Measurements from ENCODE around the gene FAM78A.

FAM78A gene

DNA sequence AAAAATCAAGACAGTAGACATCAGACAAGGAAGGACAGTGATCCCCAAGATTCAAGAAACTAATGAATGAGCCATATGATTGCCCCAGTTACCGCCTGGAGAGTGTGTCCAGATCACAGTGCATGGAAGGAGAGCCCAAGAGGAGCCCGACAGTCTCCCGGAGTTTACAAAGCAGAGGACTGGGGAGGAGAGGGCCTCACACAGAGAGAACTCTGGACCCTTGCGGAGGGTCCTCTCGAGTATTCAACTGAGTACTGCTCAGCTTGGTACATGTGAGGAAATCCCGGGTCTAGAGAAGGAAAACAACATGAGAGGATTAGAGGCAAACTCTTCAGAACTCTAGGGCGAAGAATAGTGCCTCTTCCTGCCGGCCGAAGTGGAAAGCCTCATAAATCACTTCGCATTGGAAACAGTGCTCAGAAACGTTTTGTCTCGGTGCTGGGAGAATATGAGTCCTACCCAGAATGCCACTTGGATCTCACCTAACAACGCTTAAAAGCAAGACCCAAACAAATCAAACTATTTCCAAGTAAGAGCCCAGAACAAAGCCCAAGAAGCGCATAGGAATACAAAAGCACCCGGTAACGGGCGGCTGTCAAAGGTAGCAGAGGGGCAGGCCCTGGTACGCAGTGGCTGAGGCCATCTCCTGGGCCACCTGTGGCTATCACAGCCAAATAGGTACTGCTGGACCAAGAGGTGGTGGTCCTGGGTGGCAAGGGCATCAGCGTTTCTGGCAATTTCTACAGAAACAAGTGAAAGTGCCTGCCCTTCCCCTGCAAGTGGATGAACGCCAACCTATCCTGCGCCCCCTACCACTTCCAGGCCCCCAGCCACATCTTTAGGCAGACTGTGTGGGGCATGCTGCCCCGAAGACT lies 36.0 kb downstream of the FAM78A start:
- TF ChIP-seq, protein P1, sequence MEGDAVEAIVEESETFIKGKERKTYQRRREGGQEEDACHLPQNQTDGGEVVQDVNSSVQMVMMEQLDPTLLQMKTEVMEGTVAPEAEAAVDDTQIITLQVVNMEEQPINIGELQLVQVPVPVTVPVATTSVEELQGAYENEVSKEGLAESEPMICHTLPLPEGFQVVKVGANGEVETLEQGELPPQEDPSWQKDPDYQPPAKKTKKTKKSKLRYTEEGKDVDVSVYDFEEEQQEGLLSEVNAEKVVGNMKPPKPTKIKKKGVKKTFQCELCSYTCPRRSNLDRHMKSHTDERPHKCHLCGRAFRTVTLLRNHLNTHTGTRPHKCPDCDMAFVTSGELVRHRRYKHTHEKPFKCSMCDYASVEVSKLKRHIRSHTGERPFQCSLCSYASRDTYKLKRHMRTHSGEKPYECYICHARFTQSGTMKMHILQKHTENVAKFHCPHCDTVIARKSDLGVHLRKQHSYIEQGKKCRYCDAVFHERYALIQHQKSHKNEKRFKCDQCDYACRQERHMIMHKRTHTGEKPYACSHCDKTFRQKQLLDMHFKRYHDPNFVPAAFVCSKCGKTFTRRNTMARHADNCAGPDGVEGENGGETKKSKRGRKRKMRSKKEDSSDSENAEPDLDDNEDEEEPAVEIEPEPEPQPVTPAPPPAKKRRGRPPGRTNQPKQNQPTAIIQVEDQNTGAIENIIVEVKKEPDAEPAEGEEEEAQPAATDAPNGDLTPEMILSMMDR (IDR thresholded peaks at IDR 0.05; ENCODE audit: control extremely low read depth, extremely low read depth, low read depth, missing control alignments) = no peak
- ChIA-PET POLR2A (no interaction called here), CTCF (no interaction called here)
- DNase-seq (ENCODE audit: extremely low spot score) = no peak

DNA sequence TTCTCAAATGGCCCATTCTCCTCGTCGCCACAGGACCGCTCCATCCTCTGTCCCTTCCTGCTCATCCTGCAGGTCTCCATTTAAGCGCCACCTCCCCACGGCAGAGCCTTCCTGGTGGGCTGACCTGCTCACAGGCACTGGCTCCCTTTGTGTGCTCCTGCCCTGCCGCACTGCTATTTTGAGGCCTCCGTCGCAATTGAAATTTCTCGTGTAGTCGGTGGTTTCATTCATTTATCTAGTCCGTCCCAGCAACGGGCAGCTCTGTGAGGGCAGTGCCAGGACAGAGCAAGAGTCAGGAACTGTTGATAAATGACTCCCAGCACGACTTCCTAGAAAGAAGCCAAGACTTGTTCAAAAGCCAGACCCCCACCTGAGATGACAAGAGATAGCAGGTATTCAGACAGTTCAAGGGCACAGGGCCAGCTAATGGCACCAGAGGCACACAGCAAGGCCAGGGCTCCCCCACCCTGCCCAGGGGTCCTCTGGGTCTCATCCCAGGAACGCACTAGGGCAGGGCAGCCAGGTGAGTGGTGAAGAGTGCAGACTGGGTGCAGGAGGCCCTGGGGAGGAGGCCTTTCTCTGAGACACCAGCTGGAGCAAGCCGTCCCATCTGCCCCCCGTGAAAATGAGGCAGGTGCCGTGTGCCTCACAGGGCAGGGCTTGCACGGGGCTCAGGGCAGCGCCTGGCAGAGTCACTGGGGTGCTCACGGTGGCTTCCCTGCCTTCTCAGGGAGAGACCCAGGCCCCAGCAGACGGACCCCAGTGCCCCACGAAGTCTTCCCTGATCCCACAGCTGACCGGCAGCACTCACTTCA lies 36.9 kb downstream of the FAM78A start:
- ChIA-PET CTCF (interaction anchor here (2.4 kb wide), 1 partner anchor 9 kb away, joined by 8 read pairs; no protein-coding TSS in a partner anchor), POLR2A (no interaction called here)
- no peak for DNase-seq (ENCODE audit: extremely low spot score)
- TF ChIP-seq, protein P1 (IDR thresholded peaks at IDR 0.05; ENCODE audit: control extremely low read depth, extremely low read depth, low read depth, missing control alignments) = no peak

DNA sequence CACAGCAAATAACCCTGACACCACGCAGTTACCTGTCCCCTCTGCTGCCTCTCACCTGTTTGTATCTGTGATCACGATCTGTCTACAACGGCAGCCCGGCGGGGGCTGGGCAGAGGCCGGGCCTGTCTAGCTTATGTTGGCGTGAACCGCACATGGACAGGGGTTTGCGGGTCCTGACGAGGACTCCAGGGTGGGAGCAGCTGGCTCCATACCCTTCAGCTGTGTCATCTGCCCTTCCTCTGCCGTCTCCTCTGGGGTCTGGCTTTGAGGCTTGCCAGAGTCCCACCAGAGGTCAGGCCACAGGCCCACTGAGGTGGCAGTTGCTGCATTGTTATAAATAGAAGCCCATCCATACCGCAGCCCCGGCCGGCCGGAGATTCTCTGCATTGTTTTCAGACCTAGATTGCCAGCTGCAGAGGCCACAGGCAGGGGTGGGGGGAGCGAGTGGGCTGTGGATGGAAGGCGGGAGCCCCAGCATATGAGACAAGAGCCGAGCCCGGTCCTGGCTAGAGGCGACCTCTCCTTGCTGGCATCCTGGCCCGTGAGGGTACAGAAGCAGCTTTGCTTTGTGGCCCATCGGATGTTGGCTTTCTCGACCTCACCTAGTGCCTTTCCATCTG lies 37.8 kb downstream of the FAM78A start:
- no peak for DNase-seq (ENCODE audit: extremely low spot score)
- ChIA-PET POLR2A (interaction anchor here (0.9 kb wide), 1 partner anchor 32 kb away, joined by 3 read pairs; no protein-coding TSS in a partner anchor), CTCF (interaction anchor here (0.8 to 2.4 kb wide), 5 partner anchors 9 to 57 kb away, joined by 3 to 8 read pairs (median 3); no protein-coding TSS in a partner anchor)
- TF ChIP-seq, protein P1 (IDR thresholded peaks at IDR 0.05; ENCODE audit: control extremely low read depth, extremely low read depth, low read depth, missing control alignments) = no peak

DNA sequence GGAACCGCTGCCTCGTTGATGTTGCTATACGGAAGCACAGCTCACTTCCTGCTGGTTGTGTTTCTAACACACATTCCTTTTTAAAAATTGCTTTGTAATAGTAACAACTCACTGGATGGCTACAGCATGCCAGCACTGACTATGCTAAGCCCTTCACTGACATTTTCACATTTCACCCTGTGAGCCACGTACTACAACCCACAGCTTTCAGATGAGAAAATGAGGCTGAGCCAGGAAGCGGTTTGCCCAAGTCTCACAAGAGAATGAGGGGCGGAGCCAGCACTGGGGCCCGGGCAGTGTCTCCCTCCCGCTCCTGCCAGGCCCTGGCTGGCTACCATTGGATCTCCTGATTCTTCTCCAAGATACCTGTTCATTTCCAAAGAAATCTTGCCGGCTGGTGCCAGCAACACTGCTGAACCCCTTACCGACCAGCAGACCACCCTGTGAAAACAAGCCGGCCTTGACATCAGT lies 38.3 kb downstream of the FAM78A start:
- DNase-seq (ENCODE audit: extremely low spot score) = peak; percentile 86
- ChIA-PET CTCF (interaction anchor here (0.8 to 2.4 kb wide), 6 partner anchors 10 to 57 kb away, joined by 3 to 8 read pairs (median 3); no protein-coding TSS in a partner anchor), POLR2A (interaction anchor here (0.9 kb wide), 1 partner anchor 32 kb away, joined by 3 read pairs; no protein-coding TSS in a partner anchor)
- TF ChIP-seq, protein P1 (IDR thresholded peaks at IDR 0.05; ENCODE audit: control extremely low read depth, extremely low read depth, low read depth, missing control alignments) = no peak

DNA sequence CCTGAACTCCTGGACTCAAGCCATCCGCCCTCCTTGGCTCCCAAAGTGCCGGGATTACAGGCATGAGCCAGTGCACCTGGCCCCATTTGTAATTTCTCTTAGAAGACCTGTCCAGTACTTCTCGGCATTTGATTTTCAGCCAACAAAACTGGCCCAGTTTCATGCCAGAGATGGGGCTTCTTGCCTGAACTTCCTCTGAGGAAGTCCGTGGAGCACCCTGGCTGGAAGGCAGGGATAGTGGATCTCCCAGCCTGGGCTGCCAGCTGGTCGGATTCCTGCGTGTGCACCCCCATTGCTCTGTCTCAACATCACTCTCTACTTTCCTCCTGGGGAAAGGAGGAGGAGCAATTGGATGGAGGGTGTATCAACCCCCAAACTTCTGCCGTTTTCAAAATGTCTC lies 39.0 kb downstream of the FAM78A start:
- TF ChIP-seq, protein P1 (IDR thresholded peaks at IDR 0.05; ENCODE audit: control extremely low read depth, extremely low read depth, low read depth, missing control alignments) = no peak
- DNase-seq (ENCODE audit: extremely low spot score) = no peak
- ChIA-PET CTCF (interaction anchor here (0.8 to 2.4 kb wide), 6 partner anchors 11 to 56 kb away, joined by 3 to 8 read pairs (median 3); no protein-coding TSS in a partner anchor), POLR2A (interaction anchor here (0.7 to 0.9 kb wide), 2 partner anchors 33 to 52 kb away, joined by 3 read pairs; no protein-coding TSS in a partner anchor)
